Putamen (tissue), 1 donor: ENCODE results near the gene CUL3.

Experiments used
- DNase-seq: peaks from one replicate; pipeline ENCODE4 v3.0.0-alpha.2; 2016; ENCODE audit warnings: low spot score

Gene CUL3

GRCh38 chr2:224426656-224427055 is 158.5 kb downstream of the CUL3 start:
- no peak for DNase-seq

GRCh38 chr2:224421065-224421464 is 164.1 kb downstream of the CUL3 start:
- DNase-seq: no peak
